HG03159 (cell line): ENCODE results near the gene ING4.

ENCODE experiments used
- ATAC-seq: cut with Tn5 transposase; IDR thresholded peaks from one replicate; pipeline ENCODE4 v1.9.1; 2021; ENCODE audit warnings: mild to moderate bottlenecking, moderate library complexity; ENCODE audit not compliant: unreplicated experiment

The ING4 gene

GRCh38 chr12:6688543-6688998 is 25.7 kb upstream of the ING4 start:
- ATAC-seq, result peak; percentile 9

- ATAC-seq, result no peak
These were observed 22.9 kb upstream of the ING4 start for GRCh38 chr12:6685814-6686213.

- no peak for ATAC-seq
These were observed 21.7 kb upstream of the ING4 start for GRCh38 chr12:6684609-6685008.

GRCh38 chr12:6676962-6677361 is 14.0 kb upstream of the ING4 start:
- no peak for ATAC-seq

DNA sequence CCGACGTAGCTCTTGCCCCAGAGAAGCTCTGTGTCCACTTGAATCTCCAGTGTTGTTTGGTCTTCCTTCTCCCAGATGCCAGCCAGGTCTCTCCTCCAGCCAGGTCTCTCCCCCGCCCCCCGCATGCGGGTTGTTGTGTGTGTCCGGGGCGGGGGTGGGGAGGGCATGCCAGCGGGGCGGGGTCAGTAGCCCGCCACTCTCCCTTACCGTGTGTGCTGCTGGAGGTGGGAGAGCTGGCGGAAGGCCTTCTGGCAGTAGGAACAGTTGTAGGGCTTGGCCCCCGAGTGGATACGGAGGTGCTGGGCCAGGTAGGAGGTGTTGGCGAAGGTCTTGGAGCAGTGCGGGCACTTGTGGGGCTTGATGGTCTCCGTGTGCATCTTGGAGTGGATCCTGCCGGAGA is 9.2 kb upstream of the ING4 start:
- ATAC-seq, result no peak

DNA sequence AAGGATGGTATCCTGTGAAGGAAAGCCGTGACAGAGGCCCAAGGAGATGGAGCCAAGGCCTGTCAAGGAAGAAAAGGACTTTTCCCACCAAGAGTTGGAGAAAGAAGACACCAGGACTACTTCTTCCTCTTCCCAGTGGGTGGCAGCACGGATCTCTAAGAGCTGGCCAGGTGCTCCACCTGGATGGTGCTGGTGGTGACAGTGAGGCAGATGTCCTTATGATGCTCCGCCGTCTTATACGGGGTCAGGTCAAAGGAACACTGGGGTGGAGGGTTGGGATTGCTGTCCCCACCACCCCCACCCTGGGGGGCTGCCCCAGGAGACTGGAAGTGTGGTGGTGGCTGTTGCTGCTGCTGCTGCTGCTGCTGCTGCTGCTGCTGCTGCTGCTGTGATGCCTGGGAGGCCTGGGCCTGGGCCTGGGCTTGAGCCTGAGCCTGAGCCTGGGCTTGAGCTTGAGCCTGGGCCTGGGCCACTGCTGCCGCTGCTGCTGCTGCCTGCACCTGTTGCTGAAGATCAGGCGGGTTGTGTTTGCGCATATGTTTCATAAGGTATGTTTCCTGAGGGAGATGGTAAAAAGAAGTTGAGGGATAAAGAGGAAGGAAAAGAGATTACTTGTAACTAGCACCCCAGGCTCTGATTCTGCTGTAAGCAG is 4.8 kb upstream of the ING4 start:
- no peak for ATAC-seq

DNA sequence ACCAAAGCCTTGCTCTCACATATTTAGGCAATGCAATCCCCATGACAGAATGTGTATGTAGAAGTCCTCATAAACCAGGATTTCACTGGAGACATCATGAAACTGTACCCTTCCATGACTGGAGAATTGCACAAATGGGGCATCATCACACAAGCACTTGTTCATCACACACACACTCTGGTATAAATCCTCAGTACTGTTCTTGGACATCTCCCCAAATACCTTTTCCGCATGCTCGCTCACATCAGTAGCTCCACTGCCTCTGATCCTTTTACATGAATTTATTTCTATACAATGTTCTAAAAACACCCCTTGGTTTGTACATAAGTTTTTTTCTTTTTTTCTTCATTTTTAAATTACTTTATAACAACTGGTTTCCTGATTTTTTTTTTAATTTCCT is 3.3 kb upstream of the ING4 start:
- no peak for ATAC-seq

DNA sequence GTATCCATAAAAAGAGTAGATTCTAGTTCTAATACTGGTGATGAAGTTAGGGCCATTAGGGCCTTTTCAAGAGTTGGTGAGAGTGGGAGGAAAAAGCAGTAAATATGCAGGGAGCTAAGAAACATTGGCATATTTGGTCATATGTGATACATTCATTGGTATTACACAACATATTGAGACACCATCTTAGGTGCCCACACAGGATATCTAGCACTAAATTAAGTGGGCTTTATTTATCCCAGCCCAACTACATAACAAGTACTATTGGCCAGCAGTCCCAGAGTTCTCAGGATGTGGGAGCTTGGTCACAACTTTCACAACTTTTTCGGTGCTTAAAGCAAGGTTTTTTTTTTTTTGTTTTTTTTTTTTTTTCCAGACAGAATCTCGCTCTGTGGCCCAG is 2.0 kb upstream of the ING4 start:
- no peak for ATAC-seq

- no peak for ATAC-seq
These were observed 365 bp downstream of the ING4 start for GRCh38 chr12:6662602-6662905.

- no peak for ATAC-seq
These were observed 8.9 kb downstream of the ING4 start for GRCh38 chr12:6653987-6654386.

GRCh38 chr12:6653342-6653741 is 9.6 kb downstream of the ING4 start:
- ATAC-seq, result no peak

DNA sequence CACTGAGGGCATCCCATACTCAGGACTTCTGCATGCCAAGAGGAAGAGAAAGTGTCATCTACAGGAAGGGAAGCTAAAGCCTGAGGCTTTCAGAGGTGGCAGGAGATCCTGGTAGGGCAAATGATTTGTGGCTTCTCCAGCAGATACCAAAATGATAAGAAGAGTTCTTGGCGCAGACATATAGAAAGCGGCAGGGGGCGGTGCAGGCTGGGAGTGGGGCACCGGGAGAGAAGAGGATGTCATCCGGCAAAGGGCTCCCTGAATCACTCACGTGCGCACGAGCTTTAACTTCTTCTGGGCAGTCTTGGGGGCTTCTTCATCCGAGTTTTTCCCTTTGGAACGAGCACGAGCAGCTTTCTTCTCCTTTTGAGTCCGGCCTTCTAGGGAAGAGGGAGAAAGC is 10.5 kb downstream of the ING4 start:
- ATAC-seq, result no peak

DNA sequence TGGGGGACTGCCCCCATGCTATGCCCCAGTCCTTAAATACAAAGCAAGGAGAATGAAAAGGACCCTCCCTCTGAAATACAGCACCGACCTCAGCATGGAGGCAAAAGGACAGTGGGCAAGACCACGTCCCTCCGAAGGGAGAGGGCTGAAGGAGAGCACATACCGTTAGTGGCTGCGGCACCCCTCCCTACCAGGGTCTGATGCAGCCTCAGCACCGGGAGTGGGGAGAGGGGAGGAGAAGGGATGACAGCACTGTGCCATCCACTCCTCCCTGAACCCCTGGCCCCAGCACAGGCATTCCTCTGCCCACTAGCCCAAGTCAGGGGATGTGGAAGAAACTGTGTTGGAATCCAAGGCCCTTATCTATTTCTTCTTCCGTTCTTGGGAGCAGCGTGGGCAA is 12.1 kb downstream of the ING4 start:
- ATAC-seq, result no peak

DNA sequence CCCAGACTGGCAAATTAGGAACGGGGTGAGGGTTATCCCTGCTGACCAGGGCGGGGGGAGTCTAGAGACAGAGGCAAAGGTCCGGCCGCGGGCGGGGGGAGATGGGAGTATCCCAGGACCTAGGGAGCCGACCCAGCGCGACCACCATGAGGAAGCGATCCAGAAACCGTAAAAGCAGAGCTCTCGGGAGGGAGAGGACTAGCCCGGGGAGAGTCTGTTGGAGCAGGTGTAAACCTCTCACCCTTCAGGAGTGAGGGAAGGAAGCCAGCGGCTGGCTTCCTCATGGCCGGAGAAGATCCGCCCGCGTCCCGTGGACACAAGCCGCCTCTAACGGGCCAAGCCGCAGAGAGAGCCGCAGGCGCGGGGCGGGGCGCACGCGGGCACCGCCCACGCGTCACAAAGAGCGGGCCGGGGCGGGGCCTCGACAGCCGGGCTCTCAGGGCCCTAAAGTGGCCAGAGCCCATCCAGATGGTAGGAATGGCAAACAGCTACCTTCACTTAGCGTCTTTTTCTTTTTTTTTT is 15.8 kb downstream of the ING4 start, which contains the start of gene ACRBP:
Gene ACRBP, minus strand, starts transcription at position 350 of the 522 bp plus-strand sequence. Its CDS starts 66 bp downstream, at position 284.
- no peak for ATAC-seq

GRCh38 chr12:6646276-6647082 is 16.4 kb downstream of the ING4 start:
- no peak for ATAC-seq

- ATAC-seq, result no peak
These were observed 18.0 kb downstream of the ING4 start for GRCh38 chr12:6644903-6645302.

DNA sequence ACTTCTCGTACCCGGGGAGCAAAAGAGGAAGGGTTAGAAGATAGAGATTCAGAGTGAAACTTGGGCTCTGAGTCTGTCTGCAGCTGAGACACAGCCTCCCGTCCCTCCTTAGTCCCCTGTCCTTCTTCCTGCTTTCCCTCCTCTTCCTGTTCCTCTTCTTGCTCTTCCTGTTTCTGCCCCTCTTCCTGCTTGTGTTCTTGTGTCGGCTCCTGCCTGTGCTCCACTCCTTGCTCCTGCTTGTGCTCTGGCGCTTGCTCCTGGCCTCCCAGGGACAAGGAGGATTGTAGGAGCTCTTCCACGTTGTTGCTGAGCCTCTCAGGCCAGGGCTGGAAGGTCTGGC is 18.7 kb downstream of the ING4 start:
- ATAC-seq, result no peak

DNA sequence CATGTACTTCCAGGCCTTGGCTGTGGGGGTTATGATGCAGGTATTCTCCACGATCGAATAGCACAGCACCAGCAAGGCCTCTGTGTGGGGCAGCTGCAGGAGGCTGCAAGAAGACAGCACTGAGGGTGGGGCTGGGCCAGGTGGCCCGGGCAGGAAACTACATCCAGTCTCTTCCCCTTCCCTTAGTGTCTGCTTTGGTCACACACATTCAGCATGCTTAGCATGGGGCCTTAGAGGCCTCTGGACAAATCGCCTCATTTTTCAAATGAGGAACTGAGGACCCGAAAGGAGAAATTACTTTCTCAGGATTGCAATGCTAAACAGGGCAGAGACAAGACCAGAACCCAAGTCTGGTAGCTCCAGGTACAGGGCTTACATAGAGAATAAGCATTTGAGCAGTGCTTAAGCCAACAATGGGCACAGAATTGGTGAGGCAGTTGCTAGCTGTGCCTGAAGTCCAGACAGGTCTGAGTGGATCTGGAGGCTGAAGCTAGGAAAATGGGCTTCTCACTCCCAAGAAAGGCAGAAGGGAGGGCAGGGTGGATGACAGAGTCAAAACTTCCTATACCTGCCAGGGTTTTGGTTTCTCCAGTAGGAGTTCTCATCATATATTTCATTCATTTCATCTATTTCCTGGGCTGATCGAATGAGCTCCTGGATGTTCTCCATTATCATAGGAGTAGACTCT is 19.2 kb downstream of the ING4 start:
- peak; percentile 50 for ATAC-seq

- no peak for ATAC-seq
These were observed 21.8 kb downstream of the ING4 start for GRCh38 chr12:6641131-6641530.

- ATAC-seq, result no peak
These were observed 22.4 kb downstream of the ING4 start for GRCh38 chr12:6640497-6640896.

- ATAC-seq, result no peak
These were observed 23.6 kb downstream of the ING4 start for GRCh38 chr12:6639151-6639801.
